ENCODE measurements around the gene CARD19.

- TF ChIP-seq POLR2A (IDR thresholded peaks at IDR 0.05), result no peak
- no peak for TF ChIP-seq CTCF (IDR thresholded peaks at IDR 0.05)
- TF ChIP-seq POLR2AphosphoS5 (IDR thresholded peaks at IDR 0.05; ENCODE audit: insufficient read depth in 1 of 2, low read depth in 1 of 2), result no peak
Observed at GRCh38 chr9:93088656-93089015, 7.4 kb upstream of the CARD19 start.
